ENCODE results near the gene MEGF8. TPM values are rescaled to one million over a fixed set of nuclear protein-coding genes. Genes with fewer than 3 reads are reported as not detected.
A peak's percentile ranks its signal among the peaks of the same experiment; 100 is the strongest.

MEGF8 gene
- total and polyA plus RNA-seq, 2 of the 8 experiments (the other 6 are each of a cell fraction or from before 2014, with no cell fraction given), result 13.0 to 23.7 TPM

DNA sequence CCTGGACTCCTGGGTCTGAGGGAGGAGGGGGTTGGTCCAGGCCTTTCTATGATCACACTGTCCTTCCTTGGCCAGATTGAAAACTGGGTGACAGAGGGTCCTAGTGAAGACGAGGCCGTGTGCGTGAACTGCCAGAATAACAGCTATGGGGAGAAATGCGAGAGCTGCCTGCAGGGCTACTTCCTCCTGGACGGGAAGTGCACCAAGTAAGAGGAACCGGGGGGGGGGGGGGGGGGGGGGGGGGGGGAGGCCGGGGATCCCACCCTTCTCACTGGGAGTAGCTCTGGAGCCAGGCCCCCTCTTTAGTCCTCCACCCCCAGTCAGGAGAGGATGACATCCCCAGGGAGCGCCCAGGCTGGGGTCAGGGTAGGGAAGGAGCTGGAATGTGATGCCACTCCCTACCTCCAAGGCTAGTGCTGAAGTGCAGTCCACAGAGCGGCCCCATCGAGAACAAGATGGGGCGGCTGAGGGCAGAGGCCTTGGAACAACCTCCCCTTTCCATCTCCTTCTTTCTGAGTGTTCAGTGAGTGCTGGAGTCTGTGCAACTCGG is 45.3 kb downstream of the MEGF8 start:
- FAIRE-seq (no peak), DNase-seq (ENCODE audit: low read depth in 1 of 2, low spot score in 2 of 2) (no peak)
- Histone ChIP-seq H3K14ac (ENCODE audit: insufficient read length) (no peak overlapping the region), H3K4ac (replicated peaks; ENCODE audit: insufficient read length, low read depth, low read length) (peak overlapping the region; percentile 89), H2BK15ac (ENCODE audit: low read length) (peak overlapping the region; percentile 32), H4K5ac (ENCODE audit: insufficient read length, low read depth, low read length) (peak overlapping the region; percentile 69), H3K56ac (replicated peaks; ENCODE audit: insufficient read length, low read depth, low read length) (no peak overlapping the region), H3K36me3 (ENCODE audit: control insufficient read depth in 2 of 4, insufficient read depth in 4 of 4, low read length in 3 of 4) (peaks cover 0 to 5% (median 0%) of the 10 kb centered on the region in 4 experiments; a peak in 3 of 8 replicates), H3K4me2 (ENCODE audit: insufficient read depth in 1 of 2, low read depth in 2 of 2, low read length in 2 of 2) (peak overlapping the region; percentile 21 to 49), H2AK5ac (ENCODE audit: low read depth, low read length) (peak overlapping the region; percentile 99; the same call in 1 of the 2 replicates), H3K23ac (ENCODE audit: insufficient read length) (no peak overlapping the region), H2BK5ac (ENCODE audit: low read depth, low read length) (peak overlapping the region; percentile 84; the same call in 1 of the 2 replicates), H2BK20ac (ENCODE audit: low read length) (peak overlapping the region; percentile 97), H3K27me3 (replicated peaks in 1 of 4; ENCODE audit: control insufficient read depth in 3 of 4, extremely low read depth in 1 of 4, insufficient read depth in 3 of 4, low read length in 3 of 4) (no peaks in the 10 kb centered on the region), H4K20me1 (replicated peaks in 1 of 2; ENCODE audit: control insufficient read depth in 1 of 2, insufficient read depth in 2 of 2, low read length in 2 of 2) (no peaks in the 10 kb centered on the region), H3K4me3 (ENCODE audit: extremely low read depth in 1 of 4, insufficient read depth in 2 of 4, low read depth in 3 of 4, low read length in 4 of 4) (peak overlapping the region in 1 of 4 experiments; percentile 28; a peak in 1 of 8 replicates), H3K27ac (ENCODE audit: low read depth, low read length) (no peak overlapping the region; the same call in 1 of the 2 replicates), H3K23me2 (ENCODE audit: low read depth, low read length) (no peaks in the 10 kb centered on the region; the same call in 1 of the 2 replicates), H3K4me1 (replicated peaks in 1 of 4; ENCODE audit: control insufficient read depth in 3 of 4, insufficient read depth in 4 of 4, low read length in 3 of 4) (peaks cover 7 to 29% (median 22%) of the 10 kb centered on the region in 4 experiments), H3K9ac (replicated peaks in 1 of 4; ENCODE audit: extremely low read depth in 1 of 4, low read depth in 3 of 4, low read length in 3 of 4) (no peak overlapping the region), H3K9me3 (ENCODE audit: insufficient read depth in 2 of 2, low read depth in 1 of 2, low read length in 1 of 2) (no peaks in the 10 kb centered on the region), H3K79me2 (ENCODE audit: control insufficient read depth in 1 of 2, insufficient read depth in 2 of 2, low read length in 2 of 2) (no peaks in the 10 kb centered on the region), H2AFZ (ENCODE audit: low read length) (no peak overlapping the region), H2BK12ac (ENCODE audit: low read depth, low read length) (peak overlapping the region; percentile 89; the same call in 1 of the 2 replicates), H4K91ac (replicated peaks; ENCODE audit: insufficient read length, low read length) (peak overlapping the region; percentile 98), H3K79me1 (ENCODE audit: low read depth, low read length) (no peaks in the 10 kb centered on the region; the same call in 1 of the 2 replicates), H2BK120ac (replicated peaks; ENCODE audit: low read depth, low read length) (peak overlapping the region; percentile 94), H3K18ac (ENCODE audit: extremely low read depth, low read length) (peak overlapping the region; percentile 93), H4K8ac (ENCODE audit: extremely low read depth, insufficient read depth, low read length) (peak overlapping the region; percentile 71; the same call in 1 of the 2 replicates)
- ChIA-PET CTCF (ENCODE audit: partially characterized antibody) (interaction anchor here (0.8 to 2.5 kb wide), 17 partner anchors 9 to 127 kb away, joined by 3 to 19 read pairs (median 4); no protein-coding TSS in a partner anchor), POLR2A (ENCODE audit: partially characterized antibody) (interaction anchor here (0.6 to 4.0 kb wide), 14 partner anchors 10 to 256 kb away, joined by 3 to 43 read pairs (median 4); partner anchors contain the start of gene GSK3A)
- WGBS, 2 experiments (ENCODE audit: extremely low coverage in 1 of 2, insufficient coverage in 1 of 2, insufficient read length in 1 of 2, insufficient replicate concordance in 2 of 2, low coverage in 1 of 2, low lambda C conversion rate in 2 of 2, missing lambda C conversion rate in 1 of 2), result 53% methylated on average over 8 of the region's 12 CpGs; no CpG with 5 or more reads in 1 of the 2 experiments
- no peak for TF ChIP-seq CHD1 (IDR thresholded peaks at IDR 0.05; ENCODE audit: low read depth, low read length)
- no peak for TF ChIP-seq RAD21 (IDR thresholded peaks at IDR 0.05 in 1 of 2, conservative IDR thresholded peaks at IDR 0.05 in 1 of 2; ENCODE audit: low read depth in 2 of 2, low read length in 2 of 2)
- no peak for TF ChIP-seq POU5F1 (IDR thresholded peaks at IDR 0.05; ENCODE audit: low read depth, low read length)
- no peak for TF ChIP-seq BCL11A (IDR thresholded peaks at IDR 0.05; ENCODE audit: low read depth in 2 of 2, low read length in 2 of 2)
- no peak for TF ChIP-seq CREB1 (IDR thresholded peaks at IDR 0.05)
- no peak for TF ChIP-seq RNF2 (IDR thresholded peaks at IDR 0.05; ENCODE audit: borderline replicate concordance, low read depth, low read length, missing control alignments, poor library complexity, severe bottlenecking)
- TF ChIP-seq ZNF274 (IDR thresholded peaks at IDR 0.05; ENCODE audit: borderline replicate concordance, extremely low read depth, low read length), result no peak
- TF ChIP-seq RFX5 (IDR thresholded peaks at IDR 0.05; ENCODE audit: borderline replicate concordance, low read depth, low read length), result no peak
- no peak for TF ChIP-seq KDM4A (IDR thresholded peaks at IDR 0.05; ENCODE audit: low read depth, low read length, severe bottlenecking)
